ENCODE results near the gene KRTAP10-9. TPM values are rescaled to one million over a fixed set of nuclear protein-coding genes. Genes with fewer than 3 reads are reported as not detected.

Gene KRTAP10-9
- total RNA-seq, 2 experiments from 2014 or later = not detected

DNA sequence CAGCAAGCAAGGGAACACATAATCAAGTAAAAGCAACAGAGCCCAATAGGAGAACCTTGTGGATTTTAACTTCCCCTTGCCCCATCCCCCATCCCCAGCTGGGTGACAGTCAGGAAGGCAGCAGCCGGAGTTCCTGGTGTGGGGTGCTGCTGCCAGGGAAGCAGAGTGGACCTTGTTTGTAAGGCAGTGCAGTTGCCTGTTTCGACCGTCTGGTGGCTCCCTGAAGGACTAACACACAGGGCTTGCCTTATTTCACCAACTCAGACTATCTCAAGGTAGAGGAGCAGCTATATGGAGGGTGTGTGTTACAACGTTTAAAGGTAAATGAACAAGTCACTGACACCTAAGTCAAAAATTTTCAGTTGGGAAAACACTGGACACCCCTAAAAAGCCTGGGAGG, 8.4 kb upstream of the KRTAP10-9 start:
- intact Hi-C loops (cut with DNase I, micrococcal nuclease) = loop anchor here (2.0 to 10.0 kb wide), 5 partner anchors 34 to 104 kb away; partner anchors contain the start of genes KRTAP10-1 (in 1 of the 2), KRTAP12-3 (in 1 of the 2) and KRTAP12-4 (in 1 of the 2)
- Histone ChIP-seq H3K4me3 (ENCODE audit: low read length) (no peak overlapping the region), H3K4me1 (ENCODE audit: insufficient read depth, low read length) (peaks cover 42% of the 10 kb centered on the region), H3K27ac (ENCODE audit: low read depth in 1 of 2, low read length in 2 of 2) (peak overlapping the region; percentile 44 to 74), H3K27me3 (ENCODE audit: control insufficient read depth in 1 of 2, insufficient read depth in 2 of 2, low read length in 2 of 2) (no peaks in the 10 kb centered on the region), H3K9me3 (ENCODE audit: control insufficient read depth in 1 of 2, insufficient read depth in 1 of 2, low read length in 2 of 2) (peaks cover 12 to 13% of the 10 kb centered on the region in 2 experiments), H3K36me3 (ENCODE audit: insufficient read depth, low read length) (no peaks in the 10 kb centered on the region)
- Mint-ChIP-seq H3K27ac (peak overlapping the region; percentile 88), H3K36me3 (ENCODE audit: low read depth) (peaks cover 46% of the 10 kb centered on the region), H3K27me3 (no peaks in the 10 kb centered on the region), H3K9me3 (peaks cover 24% of the 10 kb centered on the region), H3K4me3 (peak overlapping the region; percentile 31), H3K4me1 (ENCODE audit: low read depth) (peaks cover 52% of the 10 kb centered on the region)
- CTCF ChIA-PET = no interaction called here
- TF ChIP-seq, protein P1, sequence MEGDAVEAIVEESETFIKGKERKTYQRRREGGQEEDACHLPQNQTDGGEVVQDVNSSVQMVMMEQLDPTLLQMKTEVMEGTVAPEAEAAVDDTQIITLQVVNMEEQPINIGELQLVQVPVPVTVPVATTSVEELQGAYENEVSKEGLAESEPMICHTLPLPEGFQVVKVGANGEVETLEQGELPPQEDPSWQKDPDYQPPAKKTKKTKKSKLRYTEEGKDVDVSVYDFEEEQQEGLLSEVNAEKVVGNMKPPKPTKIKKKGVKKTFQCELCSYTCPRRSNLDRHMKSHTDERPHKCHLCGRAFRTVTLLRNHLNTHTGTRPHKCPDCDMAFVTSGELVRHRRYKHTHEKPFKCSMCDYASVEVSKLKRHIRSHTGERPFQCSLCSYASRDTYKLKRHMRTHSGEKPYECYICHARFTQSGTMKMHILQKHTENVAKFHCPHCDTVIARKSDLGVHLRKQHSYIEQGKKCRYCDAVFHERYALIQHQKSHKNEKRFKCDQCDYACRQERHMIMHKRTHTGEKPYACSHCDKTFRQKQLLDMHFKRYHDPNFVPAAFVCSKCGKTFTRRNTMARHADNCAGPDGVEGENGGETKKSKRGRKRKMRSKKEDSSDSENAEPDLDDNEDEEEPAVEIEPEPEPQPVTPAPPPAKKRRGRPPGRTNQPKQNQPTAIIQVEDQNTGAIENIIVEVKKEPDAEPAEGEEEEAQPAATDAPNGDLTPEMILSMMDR (IDR thresholded peaks at IDR 0.05) = no peak
- peak; percentile 55 for ATAC-seq (ENCODE audit: poor library complexity)
- POLR2A ChIA-PET = interaction anchor here (0.9 to 2.4 kb wide), 10 partner anchors 10 to 256 kb away, joined by 3 to 40 read pairs (median 5); partner anchors contain the start of genes KRTAP12-3 and SUMO3
- DNase-seq = peak in 4 of 14 experiments; percentile 23 to 55 (median 34)

DNA sequence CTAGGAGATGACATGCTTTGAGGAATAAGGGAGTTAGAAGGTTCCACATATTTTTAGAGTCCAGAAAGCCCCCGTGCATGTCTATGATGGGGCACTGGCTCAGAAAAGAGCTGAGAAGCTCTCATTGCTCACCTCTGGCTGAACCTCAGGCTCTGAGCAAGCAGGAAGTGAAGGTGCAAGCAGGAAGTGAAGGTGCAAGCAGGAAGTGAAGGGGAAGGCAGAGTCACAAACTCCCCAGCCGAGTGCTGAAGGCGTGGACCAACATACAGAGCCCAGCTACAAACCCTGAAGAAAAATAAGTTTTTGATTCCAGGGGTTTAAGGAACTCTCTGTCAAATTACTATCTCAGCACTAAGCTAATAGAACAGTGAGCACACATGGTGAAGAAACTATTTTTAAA, 8.0 kb upstream of the KRTAP10-9 start:
- ChIA-PET CTCF (no interaction called here), POLR2A (interaction anchor here (0.9 to 2.4 kb wide), 10 partner anchors 9 to 255 kb away, joined by 3 to 40 read pairs (median 5); partner anchors contain the start of genes KRTAP12-3 and SUMO3)
- Mint-ChIP-seq H3K4me1 (ENCODE audit: low read depth) (peaks cover 52% of the 10 kb centered on the region), H3K27me3 (no peaks in the 10 kb centered on the region), H3K27ac (peak overlapping the region; percentile 88), H3K4me3 (peak overlapping the region; percentile 26), H3K36me3 (ENCODE audit: low read depth) (peaks cover 50% of the 10 kb centered on the region), H3K9me3 (peaks cover 27% of the 10 kb centered on the region)
- intact Hi-C loops (cut with DNase I, micrococcal nuclease) = loop anchor here (2.0 to 10.0 kb wide), 5 partner anchors 33 to 103 kb away; partner anchors contain the start of genes KRTAP10-1 (in 1 of the 2), KRTAP12-3 (in 1 of the 2) and KRTAP12-4 (in 1 of the 2)
- peaks cover 12 to 16% of the 10 kb centered on the region in 2 experiments for H3K9me3 ChIP-seq (ENCODE audit: control insufficient read depth in 1 of 2, insufficient read depth in 1 of 2, low read length in 2 of 2)
- H3K4me3 ChIP-seq (ENCODE audit: low read length) = no peak overlapping the region
- no peaks in the 10 kb centered on the region for H3K27me3 ChIP-seq (ENCODE audit: control insufficient read depth in 1 of 2, insufficient read depth in 2 of 2, low read length in 2 of 2)
- H3K4me1 ChIP-seq (ENCODE audit: insufficient read depth, low read length) = peaks cover 42% of the 10 kb centered on the region
- no peaks in the 10 kb centered on the region for H3K36me3 ChIP-seq (ENCODE audit: insufficient read depth, low read length)
- peak; percentile 44 to 89 (median 60) for DNase-seq
- ATAC-seq (ENCODE audit: poor library complexity) = peak; percentile 98
- TF ChIP-seq, protein P1 (IDR thresholded peaks at IDR 0.05) = no peak
- H3K27ac ChIP-seq (ENCODE audit: low read depth in 1 of 2, low read length in 2 of 2) = peak overlapping the region; percentile 44 to 74

DNA sequence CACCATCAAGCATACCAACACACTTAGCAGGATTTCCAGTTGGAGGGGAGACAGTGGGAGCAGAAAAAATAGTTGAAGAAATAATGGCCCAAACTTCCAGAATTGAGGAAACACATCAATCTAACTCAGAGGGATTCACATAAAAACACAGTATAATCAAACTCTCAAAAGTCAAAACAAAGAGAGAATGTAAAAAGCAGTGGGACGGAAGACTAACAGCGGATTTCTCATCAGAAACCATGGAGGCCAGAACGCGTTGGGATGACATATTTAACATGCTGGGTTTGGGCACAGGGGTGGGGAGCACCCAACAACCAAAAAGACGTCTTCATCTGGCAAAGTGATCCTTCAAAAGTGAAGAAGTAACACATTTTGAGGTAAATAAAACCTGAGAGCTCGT, 7.0 kb upstream of the KRTAP10-9 start:
- ChIA-PET POLR2A (interaction anchor here (1.3 to 2.4 kb wide), 5 partner anchors 11 to 198 kb away, joined by 4 to 40 read pairs (median 5); partner anchors contain the start of genes KRTAP12-3 and SUMO3), CTCF (no interaction called here)
- Histone ChIP-seq H3K27me3 (ENCODE audit: control insufficient read depth in 1 of 2, insufficient read depth in 2 of 2, low read length in 2 of 2) (no peaks in the 10 kb centered on the region), H3K9me3 (ENCODE audit: control insufficient read depth in 1 of 2, insufficient read depth in 1 of 2, low read length in 2 of 2) (peaks cover 12 to 26% of the 10 kb centered on the region in 2 experiments), H3K4me1 (ENCODE audit: insufficient read depth, low read length) (peaks cover 42% of the 10 kb centered on the region), H3K27ac (ENCODE audit: low read depth in 1 of 2, low read length in 2 of 2) (peak overlapping the region; percentile 44 to 74), H3K36me3 (ENCODE audit: insufficient read depth, low read length) (no peaks in the 10 kb centered on the region), H3K4me3 (ENCODE audit: low read length) (no peak overlapping the region)
- H3K27ac Mint-ChIP-seq = peak overlapping the region; percentile 88
- H3K4me3 Mint-ChIP-seq = peak overlapping the region; percentile 62
- TF ChIP-seq, protein P1 (IDR thresholded peaks at IDR 0.05) = no peak
- intact Hi-C loops (cut with DNase I, micrococcal nuclease) = loop anchor here (2.0 to 10.0 kb wide), 5 partner anchors 32 to 102 kb away; partner anchors contain the start of genes KRTAP10-1 (in 1 of the 2), KRTAP12-3 (in 1 of the 2) and KRTAP12-4 (in 1 of the 2)
- peaks cover 28% of the 10 kb centered on the region for H3K9me3 Mint-ChIP-seq
- H3K27me3 Mint-ChIP-seq = no peaks in the 10 kb centered on the region
- peaks cover 53% of the 10 kb centered on the region for H3K36me3 Mint-ChIP-seq (ENCODE audit: low read depth)
- peaks cover 48% of the 10 kb centered on the region for H3K4me1 Mint-ChIP-seq (ENCODE audit: low read depth)
- DNase-seq (no peak), ATAC-seq (ENCODE audit: poor library complexity) (no peak)
